Neutrophil (primary cell): Measurements from ENCODE around the gene PSMG4.

Experiments used
- H3K27ac ChIP-seq: fragments of 200-600 bp; sonication (generic); 2 replicates; pipeline ENCODE4 v1.5.1; 2016; ENCODE audit warnings: mild to moderate bottlenecking, moderate library complexity
- H3K27me3 ChIP-seq: fragments of 200-600 bp; sonication (generic); 2 replicates; pipeline ENCODE4 v1.6.0; 2016; ENCODE audit warnings: mild to moderate bottlenecking
- H3K36me3 ChIP-seq: fragments of 200-600 bp; sonication (generic); 2 replicates; pipeline ENCODE4 v1.5.1; 2017
- H3K4me1 ChIP-seq, 2 experiments: fragments of 200-600 bp in 1 of 2; sonication (generic) in 1 of 2; 1 replicate in 1 of 2; 2 replicates in 1 of 2; pipeline versions ENCODE4 v1.5.1 to v1.6.1; 2013 to 2016; ENCODE audit warnings: low read depth in 1 of 2, low read length in 1 of 2, mild to moderate bottlenecking in 1 of 2, moderate library complexity in 1 of 2; ENCODE audit not compliant: control insufficient read depth in 1 of 2, insufficient read depth in 1 of 2
- H3K4me3 ChIP-seq, 2 experiments: fragments of 200-600 bp in 1 of 2; sonication (generic) in 1 of 2; 1 replicate in 1 of 2; 2 replicates in 1 of 2; pipeline ENCODE4 v1.5.1; 2013 to 2016; ENCODE audit warnings: low read depth in 1 of 2, low read length in 1 of 2, mild to moderate bottlenecking in 1 of 2, moderate library complexity in 1 of 2
- H3K9me3 ChIP-seq: fragments of 200-600 bp; sonication (generic); 2 replicates; pipeline ENCODE4 v1.5.1; 2016
- TF ChIP-seq, protein P1 (sequence below): fragments of 200-600 bp; sonication (generic); IDR thresholded peaks from 2 replicates; pipeline ENCODE4 v1.5.1; 2016; ENCODE audit warnings: antibody characterized with exemption

PSMG4 gene

DNA sequence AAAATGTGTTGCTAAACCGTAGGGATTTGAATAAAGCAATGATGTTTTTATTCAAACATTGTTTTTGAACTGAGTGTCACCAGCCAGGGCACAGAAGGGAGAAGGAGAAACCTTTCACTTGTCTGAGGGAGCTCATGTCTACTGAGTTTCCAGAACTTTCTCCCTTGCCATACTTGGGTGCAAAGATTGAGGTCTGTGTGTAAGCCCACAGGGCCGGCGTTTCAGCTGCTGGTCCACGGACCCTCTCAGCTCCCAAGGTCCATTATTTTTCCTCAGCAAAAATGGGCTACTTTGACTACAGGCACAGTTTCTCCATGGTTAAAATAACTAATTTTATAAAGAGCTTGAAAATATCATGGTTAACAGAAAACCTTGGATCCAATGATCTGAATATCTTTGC lies 32.6 kb downstream of the PSMG4 start:
- TF ChIP-seq, protein P1, sequence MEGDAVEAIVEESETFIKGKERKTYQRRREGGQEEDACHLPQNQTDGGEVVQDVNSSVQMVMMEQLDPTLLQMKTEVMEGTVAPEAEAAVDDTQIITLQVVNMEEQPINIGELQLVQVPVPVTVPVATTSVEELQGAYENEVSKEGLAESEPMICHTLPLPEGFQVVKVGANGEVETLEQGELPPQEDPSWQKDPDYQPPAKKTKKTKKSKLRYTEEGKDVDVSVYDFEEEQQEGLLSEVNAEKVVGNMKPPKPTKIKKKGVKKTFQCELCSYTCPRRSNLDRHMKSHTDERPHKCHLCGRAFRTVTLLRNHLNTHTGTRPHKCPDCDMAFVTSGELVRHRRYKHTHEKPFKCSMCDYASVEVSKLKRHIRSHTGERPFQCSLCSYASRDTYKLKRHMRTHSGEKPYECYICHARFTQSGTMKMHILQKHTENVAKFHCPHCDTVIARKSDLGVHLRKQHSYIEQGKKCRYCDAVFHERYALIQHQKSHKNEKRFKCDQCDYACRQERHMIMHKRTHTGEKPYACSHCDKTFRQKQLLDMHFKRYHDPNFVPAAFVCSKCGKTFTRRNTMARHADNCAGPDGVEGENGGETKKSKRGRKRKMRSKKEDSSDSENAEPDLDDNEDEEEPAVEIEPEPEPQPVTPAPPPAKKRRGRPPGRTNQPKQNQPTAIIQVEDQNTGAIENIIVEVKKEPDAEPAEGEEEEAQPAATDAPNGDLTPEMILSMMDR: no peak
- no peaks in the 10 kb centered on the region for H3K4me1 ChIP-seq
- no peak overlapping the region for H3K27ac ChIP-seq
- H3K4me3 ChIP-seq: no peak overlapping the region
- H3K36me3 ChIP-seq: no peaks in the 10 kb centered on the region
- no peaks in the 10 kb centered on the region for H3K27me3 ChIP-seq
- H3K9me3 ChIP-seq: no peaks in the 10 kb centered on the region

DNA sequence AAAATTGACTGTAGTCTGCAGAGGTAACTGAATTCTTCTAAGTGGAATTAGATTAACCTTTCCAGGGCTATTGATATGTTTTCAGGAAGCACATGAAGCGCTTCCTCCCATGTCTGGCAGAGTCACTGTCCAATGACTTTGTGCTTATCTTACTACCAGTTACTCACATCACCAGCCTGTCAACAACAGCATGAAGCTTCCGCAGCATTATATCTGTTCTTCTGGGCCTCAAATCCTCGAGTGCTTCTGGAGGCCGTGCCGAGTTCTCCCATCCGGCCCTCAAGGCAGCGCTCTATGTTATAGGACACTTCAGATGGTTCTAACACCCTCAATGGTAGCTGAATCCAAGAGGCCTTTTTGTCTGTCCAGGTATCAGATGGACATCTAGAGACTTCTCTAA lies 33.2 kb downstream of the PSMG4 start:
- TF ChIP-seq, protein P1: no peak
- H3K36me3 ChIP-seq: no peaks in the 10 kb centered on the region
- no peaks in the 10 kb centered on the region for H3K27me3 ChIP-seq
- no peak overlapping the region for H3K4me3 ChIP-seq
- no peaks in the 10 kb centered on the region for H3K9me3 ChIP-seq
- H3K4me1 ChIP-seq: no peaks in the 10 kb centered on the region
- H3K27ac ChIP-seq: no peak overlapping the region

DNA sequence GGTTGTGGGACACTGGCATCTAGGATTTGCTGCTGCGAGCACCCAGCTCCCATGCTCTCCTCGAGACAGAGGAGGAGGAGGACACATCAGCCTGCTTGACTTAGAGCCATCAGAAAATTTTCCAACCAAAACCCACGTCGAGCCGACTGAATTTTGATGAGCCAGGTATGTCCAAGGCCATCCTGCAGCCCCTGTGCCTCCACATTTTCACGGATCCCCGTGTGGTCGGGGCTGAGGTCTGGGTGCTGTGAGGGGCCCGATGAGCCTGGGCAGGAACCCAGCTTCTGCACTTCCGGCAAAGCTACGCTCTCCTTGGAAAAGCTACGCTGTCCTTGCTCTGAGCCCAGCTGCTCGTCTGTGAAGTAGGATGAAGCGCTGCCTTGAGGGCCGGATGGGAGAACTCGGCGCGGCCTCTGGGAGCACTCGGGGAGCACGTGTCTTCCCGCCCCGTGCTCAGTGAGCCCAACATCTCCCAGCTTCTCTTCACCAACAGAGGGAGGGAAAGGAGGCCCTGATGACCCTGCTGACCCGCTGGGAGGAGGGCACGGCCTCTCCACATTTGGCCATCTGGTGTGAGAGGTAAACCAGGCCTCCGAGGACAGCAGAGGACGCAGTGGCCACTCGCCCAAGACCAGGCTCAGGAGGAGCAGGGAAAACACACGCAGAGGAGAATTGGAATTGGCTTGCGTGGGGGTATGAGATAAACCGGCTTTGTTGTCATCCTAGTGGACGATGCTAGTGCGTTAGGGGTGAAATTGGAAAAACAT lies 33.9 kb downstream of the PSMG4 start:
- H3K36me3 ChIP-seq: no peaks in the 10 kb centered on the region
- TF ChIP-seq, protein P1: no peak
- no peak overlapping the region for H3K4me3 ChIP-seq
- H3K9me3 ChIP-seq: no peaks in the 10 kb centered on the region
- H3K27me3 ChIP-seq: no peaks in the 10 kb centered on the region
- no peaks in the 10 kb centered on the region for H3K4me1 ChIP-seq
- H3K27ac ChIP-seq: no peak overlapping the region

DNA sequence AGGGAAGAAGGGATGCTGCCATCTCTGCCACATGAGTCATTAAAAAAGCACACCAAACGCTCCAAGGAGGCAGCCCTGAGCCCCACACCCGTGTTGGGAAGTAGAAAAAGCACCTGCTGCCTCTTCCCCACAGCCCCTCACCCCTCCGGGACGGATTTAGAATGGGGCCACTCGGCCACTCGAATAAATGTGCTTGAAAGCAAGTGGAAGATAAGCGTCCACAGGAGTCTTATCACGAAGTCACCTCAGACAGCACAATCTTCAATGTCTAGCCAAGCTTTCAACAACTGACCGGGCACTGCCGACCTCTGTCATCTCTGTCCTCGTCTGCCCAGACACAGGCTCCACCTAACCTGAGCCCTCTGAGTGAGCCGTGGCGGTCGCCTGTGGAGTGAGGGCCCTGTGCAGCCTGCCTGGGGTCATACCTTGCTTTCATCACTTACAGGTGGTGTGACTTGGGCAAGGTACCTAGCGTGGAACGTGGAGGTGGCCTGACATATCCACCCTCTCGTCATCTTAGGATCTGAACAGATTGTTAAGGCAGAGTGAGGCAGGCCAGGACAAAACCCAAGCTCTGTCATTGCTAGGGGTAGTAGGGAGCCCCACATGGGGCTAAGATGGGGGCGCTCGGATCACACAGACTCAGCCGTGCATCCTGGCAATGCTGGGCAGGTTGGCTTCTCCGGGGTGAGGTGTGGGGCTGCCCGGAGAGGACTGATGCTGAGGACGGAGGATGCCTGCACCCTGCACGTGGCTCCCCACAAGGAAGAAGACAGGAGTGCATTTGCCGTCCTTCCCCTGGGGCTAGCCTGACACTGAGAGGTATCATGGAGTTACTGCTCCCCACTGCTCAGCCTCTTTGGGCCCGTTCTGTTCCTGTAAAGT lies 34.8 kb downstream of the PSMG4 start:
- Histone ChIP-seq H3K4me1 (no peaks in the 10 kb centered on the region), H3K9me3 (no peaks in the 10 kb centered on the region), H3K27me3 (no peaks in the 10 kb centered on the region), H3K4me3 (no peak overlapping the region), H3K36me3 (no peaks in the 10 kb centered on the region), H3K27ac (no peak overlapping the region)
- TF ChIP-seq, protein P1: no peak

DNA sequence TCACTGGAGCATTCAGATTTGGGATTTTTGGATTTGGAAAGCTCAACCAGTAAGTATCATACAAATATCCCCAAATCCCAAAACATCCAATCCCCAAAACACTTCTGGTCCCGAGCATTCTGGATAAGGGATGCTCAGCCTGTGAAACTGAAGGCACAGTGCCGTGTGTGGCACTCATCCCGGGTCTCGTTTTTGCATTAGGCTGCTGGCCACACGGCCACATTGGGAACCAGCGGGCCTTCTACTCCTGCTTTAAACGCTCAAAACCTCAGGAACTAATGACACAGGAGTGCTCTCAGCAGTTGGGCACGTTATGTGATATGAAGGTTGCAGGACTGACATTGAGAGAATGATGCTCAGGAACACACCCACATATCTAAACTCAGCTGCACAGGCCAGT lies 35.6 kb downstream of the PSMG4 start:
- no peaks in the 10 kb centered on the region for H3K27me3 ChIP-seq
- TF ChIP-seq, protein P1: no peak
- H3K36me3 ChIP-seq: no peaks in the 10 kb centered on the region
- no peaks in the 10 kb centered on the region for H3K9me3 ChIP-seq
- no peaks in the 10 kb centered on the region for H3K4me1 ChIP-seq
- no peak overlapping the region for H3K27ac ChIP-seq
- no peak overlapping the region for H3K4me3 ChIP-seq
